ENCODE measurements around the gene ATP7B.

- TF ChIP-seq EZH2 (IDR thresholded peaks at IDR 0.05; ENCODE audit: borderline replicate concordance, low read depth, low read length, severe bottlenecking): no peak
- TF ChIP-seq POLR2A (IDR thresholded peaks at IDR 0.05; ENCODE audit: low read depth, low read length): no peak
- TF ChIP-seq, protein P1, sequence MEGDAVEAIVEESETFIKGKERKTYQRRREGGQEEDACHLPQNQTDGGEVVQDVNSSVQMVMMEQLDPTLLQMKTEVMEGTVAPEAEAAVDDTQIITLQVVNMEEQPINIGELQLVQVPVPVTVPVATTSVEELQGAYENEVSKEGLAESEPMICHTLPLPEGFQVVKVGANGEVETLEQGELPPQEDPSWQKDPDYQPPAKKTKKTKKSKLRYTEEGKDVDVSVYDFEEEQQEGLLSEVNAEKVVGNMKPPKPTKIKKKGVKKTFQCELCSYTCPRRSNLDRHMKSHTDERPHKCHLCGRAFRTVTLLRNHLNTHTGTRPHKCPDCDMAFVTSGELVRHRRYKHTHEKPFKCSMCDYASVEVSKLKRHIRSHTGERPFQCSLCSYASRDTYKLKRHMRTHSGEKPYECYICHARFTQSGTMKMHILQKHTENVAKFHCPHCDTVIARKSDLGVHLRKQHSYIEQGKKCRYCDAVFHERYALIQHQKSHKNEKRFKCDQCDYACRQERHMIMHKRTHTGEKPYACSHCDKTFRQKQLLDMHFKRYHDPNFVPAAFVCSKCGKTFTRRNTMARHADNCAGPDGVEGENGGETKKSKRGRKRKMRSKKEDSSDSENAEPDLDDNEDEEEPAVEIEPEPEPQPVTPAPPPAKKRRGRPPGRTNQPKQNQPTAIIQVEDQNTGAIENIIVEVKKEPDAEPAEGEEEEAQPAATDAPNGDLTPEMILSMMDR (IDR thresholded peaks at IDR 0.05; ENCODE audit: extremely low read depth in 1 of 2, insufficient read depth in 1 of 2, low read depth in 1 of 2, low read length in 2 of 2): no peak
- no peak for TF ChIP-seq POLR2AphosphoS5 (IDR thresholded peaks at IDR 0.05; ENCODE audit: insufficient read depth, low read depth, low read length)
- TF ChIP-seq FOS (IDR thresholded peaks at IDR 0.05; ENCODE audit: borderline replicate concordance, insufficient read depth, low read length): no peak
- TF ChIP-seq GATA2 (IDR thresholded peaks at IDR 0.05; ENCODE audit: insufficient read depth, insufficient read length, low read depth, low read length): no peak
These were observed 91.0 kb downstream of the ATP7B start for GRCh38 chr13:51920267-51920666.
